GM19043 (cell line): ENCODE data around the gene DIAPH1.

ENCODE experiments used
- ATAC-seq: cut with Tn5 transposase; IDR thresholded peaks from one replicate; pipeline ENCODE4 v1.9.1; 2021; ENCODE audit warnings: low read depth; ENCODE audit not compliant: unreplicated experiment

The DIAPH1 gene

DNA sequence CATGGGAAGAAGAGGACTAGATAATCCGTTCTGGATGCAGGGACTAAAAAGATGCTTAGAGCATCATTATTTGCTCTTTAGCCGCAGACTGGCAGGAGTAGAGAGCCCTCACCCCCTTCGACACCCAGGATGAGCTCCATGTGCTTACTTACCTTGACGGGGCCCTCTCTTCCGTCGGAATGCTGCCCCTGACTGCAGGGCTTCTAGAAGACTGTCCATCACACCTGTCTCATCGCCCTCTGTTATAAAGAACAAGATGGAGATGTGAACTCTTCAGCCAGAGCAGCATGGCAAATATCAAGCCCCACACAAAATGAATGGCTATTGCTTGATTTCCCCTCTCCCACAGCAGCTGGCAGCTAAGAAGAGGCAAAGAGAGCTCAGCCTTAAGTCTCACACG lies 94.8 kb downstream of the DIAPH1 start:
- no peak for ATAC-seq

- ATAC-seq = no peak
Observed at GRCh38 chr5:141522301-141522700, 96.5 kb downstream of the DIAPH1 start.

DNA sequence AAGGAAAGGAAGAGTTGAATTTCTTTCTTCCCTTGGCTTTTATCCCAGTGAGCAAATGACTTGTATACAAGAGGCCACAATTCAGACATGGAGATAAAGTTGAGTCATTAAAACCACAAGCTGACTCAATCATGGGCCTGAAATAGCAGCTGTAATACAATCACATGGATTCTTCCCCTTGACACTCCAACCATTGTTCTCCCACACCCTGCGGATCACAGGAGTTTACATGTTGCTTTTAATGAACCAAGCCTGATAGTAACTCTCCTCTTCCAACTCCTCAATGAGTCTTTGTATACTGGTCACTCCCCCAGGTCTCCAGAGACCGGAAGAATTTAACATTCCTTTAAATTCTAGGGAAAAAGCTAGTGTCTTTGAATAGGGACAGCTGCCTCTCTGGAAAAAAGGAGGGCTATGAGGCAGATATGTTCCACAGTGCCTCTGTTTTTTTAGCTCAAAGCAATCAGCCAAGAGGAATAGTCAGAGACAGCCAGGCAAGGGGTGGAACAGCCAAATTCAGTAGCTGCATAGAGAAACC lies 97.5 kb downstream of the DIAPH1 start:
- no peak for ATAC-seq

DNA sequence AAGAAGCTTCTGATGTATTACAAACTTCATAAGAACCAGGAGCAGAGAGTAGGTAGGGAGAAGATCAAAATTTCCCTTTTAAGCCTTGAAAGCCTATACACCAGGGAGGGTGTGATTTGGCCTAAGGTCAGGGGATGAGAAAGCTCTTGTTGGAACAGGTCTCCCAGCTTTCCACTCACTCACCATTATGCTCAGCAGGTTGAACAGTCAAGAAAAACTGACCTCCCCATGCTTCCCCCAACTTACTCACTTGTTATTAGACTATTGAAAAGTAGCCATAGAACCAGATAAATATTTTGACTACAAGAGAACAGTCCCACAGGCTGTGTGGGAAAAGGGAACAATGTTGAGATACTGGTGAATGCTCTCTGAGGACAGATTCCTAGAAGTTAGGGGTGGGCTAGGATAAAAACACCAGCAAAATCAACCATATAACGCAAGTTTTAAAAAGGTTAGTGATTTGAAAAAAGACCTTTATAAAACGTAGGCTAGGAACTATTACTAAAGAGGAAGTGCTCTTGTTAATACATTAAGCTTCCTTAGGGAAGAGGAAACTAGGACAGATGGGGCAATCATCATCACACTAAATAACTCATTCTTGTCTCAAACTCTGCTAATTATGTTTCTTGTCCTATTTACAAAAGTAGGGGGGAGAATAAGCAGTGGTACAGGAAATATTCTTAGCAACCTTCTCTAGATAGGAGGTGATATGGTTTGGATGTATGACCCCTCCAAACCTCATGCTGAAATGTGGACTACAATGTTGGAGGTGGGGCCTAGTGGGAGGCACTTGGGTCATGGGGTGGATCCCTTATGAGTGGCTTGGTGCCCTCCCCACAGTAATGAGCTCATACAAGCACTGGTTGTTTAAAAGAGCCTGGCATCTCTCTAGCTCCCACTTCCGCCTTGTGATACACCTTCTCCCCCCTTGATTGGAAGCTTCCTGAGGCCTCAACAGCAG lies 98.9 kb downstream of the DIAPH1 start:
- ATAC-seq = no peak

- no peak for ATAC-seq
Observed at GRCh38 chr5:141518618-141519015, 100.2 kb downstream of the DIAPH1 start.

- no peak for ATAC-seq
Observed at GRCh38 chr5:141517880-141518617, 100.8 kb downstream of the DIAPH1 start.

DNA sequence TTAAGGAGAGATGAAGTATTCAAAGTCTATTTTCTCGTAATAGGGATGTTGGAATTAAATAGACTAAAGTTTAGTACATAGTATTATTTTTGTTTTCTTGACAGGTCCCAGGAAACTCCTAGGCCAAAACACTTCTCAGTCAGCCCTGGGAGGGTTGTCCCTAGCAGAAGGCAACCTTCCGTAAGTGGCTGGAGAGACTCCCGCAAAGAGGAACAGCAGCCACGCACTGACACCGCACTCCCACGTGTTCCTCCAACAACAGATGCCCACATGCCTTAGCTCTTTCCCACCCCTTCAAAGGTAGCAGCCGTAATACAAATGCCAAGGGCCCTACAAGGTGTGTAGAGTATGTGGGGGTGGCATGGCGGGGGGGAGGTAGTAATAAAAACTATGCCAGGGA lies 101.5 kb downstream of the DIAPH1 start:
- no peak for ATAC-seq

DNA sequence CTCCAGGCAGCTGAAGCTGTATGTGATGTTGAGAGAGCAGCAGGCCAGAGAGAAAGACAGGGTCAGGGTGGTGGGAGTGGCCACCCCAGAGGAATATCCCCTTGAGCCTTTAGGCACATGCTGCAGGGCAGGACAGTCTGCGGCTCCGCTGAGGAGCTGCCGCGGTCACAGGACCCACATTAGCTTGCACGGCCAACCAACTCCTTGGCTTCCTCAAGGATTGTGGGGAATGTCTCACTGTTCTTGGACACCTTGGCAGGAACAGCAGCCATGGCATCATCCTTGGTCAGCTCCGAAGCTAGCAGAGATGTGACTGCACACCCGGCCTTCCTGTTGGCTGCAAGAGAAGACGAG lies 102.2 kb downstream of the DIAPH1 start:
- no peak for ATAC-seq

DNA sequence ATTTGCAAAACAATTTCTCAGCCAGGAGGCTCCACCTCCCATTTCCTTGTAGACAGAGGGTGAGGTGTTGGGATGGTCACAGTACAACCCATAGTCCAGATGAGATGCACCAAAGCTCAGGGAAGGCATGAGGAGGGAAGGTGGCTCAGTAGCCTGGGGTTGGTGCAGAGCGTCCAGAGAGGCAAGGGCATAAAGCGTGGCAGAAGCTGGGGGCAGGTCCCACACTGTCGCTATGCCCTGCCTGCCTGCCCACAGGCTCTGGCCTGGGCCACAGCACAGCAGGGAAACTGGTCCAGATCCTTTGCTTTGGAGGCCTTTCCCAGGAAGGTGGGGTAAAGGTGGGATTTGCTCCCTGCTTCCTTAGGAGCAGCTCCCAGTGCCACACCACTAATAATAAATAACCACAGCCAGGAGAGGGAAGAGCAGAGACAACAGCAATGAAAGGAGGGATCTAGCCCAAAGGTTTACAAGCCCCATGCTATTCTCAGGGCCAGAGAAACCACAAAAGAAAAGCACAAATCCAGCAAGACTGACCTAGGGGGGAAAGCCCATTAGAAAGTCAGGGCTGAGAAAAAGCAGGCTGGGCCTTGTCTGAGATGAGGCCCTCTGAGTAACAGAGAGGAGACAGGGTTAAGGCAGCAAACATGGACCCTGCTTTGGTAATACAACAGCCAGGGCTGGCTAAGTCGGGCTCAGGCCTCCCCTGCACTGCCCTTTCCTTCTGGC lies 102.7 kb downstream of the DIAPH1 start:
- no peak for ATAC-seq

DNA sequence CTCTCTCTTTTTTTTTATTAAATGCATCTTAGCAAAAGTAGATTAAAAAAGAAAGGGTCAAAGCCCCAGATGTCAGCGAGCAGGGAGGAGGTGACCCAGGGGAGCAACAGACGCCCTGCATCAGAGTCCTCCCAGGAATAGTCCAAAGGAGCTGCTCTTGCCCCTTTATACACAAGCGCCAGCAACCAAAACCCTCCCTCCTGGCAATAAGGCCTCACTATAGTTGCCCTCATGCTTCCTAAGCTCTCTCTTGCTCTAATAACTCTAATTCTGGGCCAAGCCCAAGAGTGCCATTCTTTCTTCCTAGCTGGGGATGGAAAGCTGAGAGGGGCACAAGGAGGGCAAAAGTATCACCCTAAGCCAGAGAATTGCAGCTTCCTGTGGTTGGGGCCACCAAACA lies 103.7 kb downstream of the DIAPH1 start:
- ATAC-seq = no peak

- no peak for ATAC-seq
Observed at GRCh38 chr5:141514330-141515133, 104.3 kb downstream of the DIAPH1 start.

DNA sequence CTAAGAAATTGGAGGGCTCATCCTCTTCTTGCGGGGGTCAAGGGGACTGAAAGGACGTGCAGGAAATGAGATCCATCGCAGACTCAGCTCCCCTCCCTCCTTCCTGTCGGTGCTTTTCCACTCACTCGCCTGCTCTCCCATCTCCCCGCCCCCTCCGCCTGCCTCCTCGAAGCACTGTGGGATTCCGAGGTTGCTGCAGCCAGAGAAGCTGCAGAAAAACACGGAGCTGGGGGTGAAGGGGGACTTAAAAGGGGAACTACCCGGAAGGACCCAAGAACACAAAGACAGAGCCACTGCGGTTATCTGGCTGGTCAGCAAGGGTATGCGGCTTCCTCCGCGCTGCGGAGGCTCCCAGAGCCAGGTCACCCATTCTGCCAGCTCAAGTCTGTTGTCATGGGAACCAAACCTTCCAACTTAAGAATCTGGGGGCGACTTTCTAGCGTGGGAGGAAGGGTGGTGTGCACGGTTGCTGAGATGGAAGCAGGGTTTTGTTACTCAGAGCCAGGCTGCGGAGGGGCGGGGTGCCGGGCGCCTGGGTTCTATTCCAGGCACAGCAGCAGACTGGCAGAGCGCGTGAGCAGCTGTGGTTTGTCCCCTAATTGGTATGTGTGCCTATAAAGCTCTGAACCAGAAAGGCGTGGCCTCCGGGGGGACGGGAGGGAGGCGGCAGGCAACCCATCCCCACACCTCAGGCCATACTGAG lies 105.0 kb downstream of the DIAPH1 start:
- no peak for ATAC-seq

DNA sequence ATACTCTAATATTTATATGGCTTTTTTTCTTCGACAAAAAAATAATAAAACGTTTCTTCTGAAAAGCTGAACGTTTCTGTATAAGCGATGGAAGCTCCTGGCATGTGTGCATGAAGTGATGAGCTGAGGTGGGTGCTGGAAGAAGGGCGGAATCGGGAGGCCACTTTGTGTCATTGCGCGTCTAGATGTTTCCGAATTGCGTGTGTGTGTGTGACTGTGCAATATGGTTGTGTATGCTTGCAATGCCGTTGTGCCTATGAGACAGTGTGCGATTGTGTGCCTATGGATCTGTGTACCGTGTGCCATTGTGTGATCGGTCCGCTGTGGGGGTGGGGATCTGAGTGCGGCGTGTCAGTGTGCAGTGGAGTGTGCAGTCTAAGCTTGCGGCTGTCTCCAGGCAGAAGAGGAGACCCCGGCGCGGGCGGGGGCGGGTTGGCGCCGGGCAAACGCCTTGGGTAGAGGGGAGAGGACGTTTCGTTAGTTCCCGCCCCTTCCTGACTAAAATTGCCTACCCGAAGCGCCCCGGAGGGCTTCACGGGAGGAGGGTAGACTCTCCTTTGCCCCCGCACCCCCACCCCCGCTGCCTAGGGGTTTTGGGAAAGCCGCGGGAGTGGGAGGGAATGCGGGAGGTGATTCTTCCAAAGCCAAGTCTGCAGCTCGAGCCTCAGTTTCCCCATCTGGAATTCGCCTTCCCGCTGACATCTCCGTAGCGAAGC lies 105.7 kb downstream of the DIAPH1 start:
- ATAC-seq = no peak

- ATAC-seq = no peak
Observed at GRCh38 chr5:141512390-141512910, 106.3 kb downstream of the DIAPH1 start.

- no peak for ATAC-seq
Observed at GRCh38 chr5:141511771-141512325, 107.0 kb downstream of the DIAPH1 start.

GRCh38 chr5:141510850-141511601 lies 107.8 kb downstream of the DIAPH1 start:
- ATAC-seq = no peak

DNA sequence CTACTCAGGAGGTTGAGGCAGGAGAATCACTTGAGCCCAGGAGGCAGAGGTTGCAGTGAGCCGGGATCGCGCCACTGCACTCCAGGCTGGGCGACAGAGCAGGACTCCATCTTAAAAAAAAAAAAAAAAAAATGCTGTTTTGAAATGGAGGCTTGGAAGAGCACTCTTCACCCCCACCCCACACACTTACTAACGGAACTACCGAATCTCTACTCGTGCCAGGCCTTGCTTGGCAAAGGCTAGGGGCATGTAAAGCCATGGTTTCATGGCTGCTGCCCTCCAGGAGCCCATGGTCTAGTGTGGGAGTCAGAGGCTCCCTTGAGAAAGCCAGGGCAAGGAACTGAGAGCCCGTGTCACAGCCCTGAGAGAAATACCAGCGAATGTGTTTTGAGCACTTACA lies 108.6 kb downstream of the DIAPH1 start:
- no peak for ATAC-seq
